Esophagus muscularis mucosa (tissue), 4 donors: Measurements from ENCODE around the gene POLR2E. TPM values are rescaled to one million over a fixed set of nuclear protein-coding genes. Genes with fewer than 3 reads are reported as not detected.

Experiments
- DNase-seq: peaks from one replicate; pipeline ENCODE4 v3.0.0-alpha.2; 2017; ENCODE audit errors: extremely low spot score
- H3K27ac ChIP-seq, 4 donors: fragments of 200-600 bp; sonication (generic); replicated peaks in 1 of 4; 1 replicate in 3 of 4; 2 replicates in 1 of 4; pipeline ENCODE4 v1.5.1; 2016 to 2019; ENCODE audit warnings: mild to moderate bottlenecking in 1 of 4
- H3K27me3 ChIP-seq, 4 donors: fragments of 200-600 bp; sonication (generic); one replicate each; pipeline versions ENCODE4 v1.5.1 to v1.6.0; 2016 to 2019
- H3K36me3 ChIP-seq, 4 donors: fragments of 200-600 bp; sonication (generic); one replicate each; pipeline ENCODE4 v1.5.1; 2016 to 2019
- H3K4me1 ChIP-seq, 4 donors: fragments of 200-600 bp; sonication (generic); one replicate each; pipeline ENCODE4 v1.5.1; 2016 to 2019
- H3K4me3 ChIP-seq, 4 donors: fragments of 200-600 bp; sonication (generic); 1 replicate in 2 of 4; 2 replicates in 2 of 4; pipeline ENCODE4 v1.5.1; 2016 to 2019; ENCODE audit warnings: mild to moderate bottlenecking in 4 of 4, moderate library complexity in 1 of 4
- H3K9me3 ChIP-seq, 4 donors: fragments of 200-600 bp; sonication (generic); 1 replicate in 3 of 4; 2 replicates in 1 of 4; pipeline ENCODE4 v1.5.1; 2016 to 2019
- CTCF ChIP-seq, 3 experiments: fragments of 200-600 bp in 2 of 3; fragments of 450-650 bp in 1 of 3; sonication (generic) in 2 of 3; IDR thresholded peaks; one replicate each; pipeline ENCODE4 v1.5.1; 2017 to 2019; ENCODE audit warnings: antibody characterized with exemption in 3 of 3, mild to moderate bottlenecking in 2 of 3, moderate library complexity in 1 of 3
- EP300 ChIP-seq: sonication (generic); formaldehyde crosslinking; IDR thresholded peaks from one replicate; pipeline ENCODE4 v1.6.1; 2017; ENCODE audit warnings: antibody characterized with exemption
- POLR2A ChIP-seq: fragments of 450-650 bp; IDR thresholded peaks from one replicate; pipeline ENCODE4 v1.6.1; 2017; ENCODE audit warnings: antibody characterized with exemption, moderate library complexity, mild to moderate bottlenecking, low read depth
- POLR2AphosphoS5 ChIP-seq, 2 donors: sonication (generic); formaldehyde crosslinking; IDR thresholded peaks; one replicate each; pipeline ENCODE4 v1.6.1; 2017; ENCODE audit warnings: antibody characterized with exemption in 2 of 2
- WGBS: methylation state at CpG from one replicate; pipeline ENCODE4 v1.1.5; 2018; 5-methylcytosine and 5-hydroxymethylcytosine counted together
- intact Hi-C: fragments of 100-400 bp; cut with DNase I; formaldehyde crosslinking; loops from one replicate; pipeline ENCODE4 v1.15.1; 2023
- total RNA-seq, 4 donors: library from RNA; depleted of rRNA; stranded (reverse); fragments of >200 nt; gene quantifications; one replicate each; pipeline versions ENCODE4 v1.1.0 to v1.2.1, GENCODE V29; 2016

The POLR2E gene
- total RNA-seq, 4 donors from 2014 or later = 96.8 to 198 (median 135) TPM

- DNase-seq = no peak
- H3K4me1 ChIP-seq = peaks cover 0 to 3% (median 0%) of the 10 kb centered on the region in 4 donors
- H3K4me3 ChIP-seq = no peak overlapping the region
- intact Hi-C loops = no loop called here
- H3K27ac ChIP-seq = no peak overlapping the region
- H3K9me3 ChIP-seq = no peaks in the 10 kb centered on the region
- H3K36me3 ChIP-seq = peaks cover 0 to 8% (median 3%) of the 10 kb centered on the region in 4 donors
- WGBS = 80% methylated on average over 1 of the region's 11 CpGs
- TF ChIP-seq POLR2A = no peak
- no peak for TF ChIP-seq POLR2AphosphoS5 (IDR thresholded peaks at IDR 0.05)
- no peak for TF ChIP-seq EP300
- no peak for TF ChIP-seq CTCF (IDR thresholded peaks at IDR 0.05)
- no peaks in the 10 kb centered on the region for H3K27me3 ChIP-seq
These were observed 45.4 kb downstream of the POLR2E start for GRCh38 chr19:1049800-1050199.

GRCh38 chr19:1049106-1049505 is 46.1 kb downstream of the POLR2E start:
- intact Hi-C loops = no loop called here
- H3K36me3 ChIP-seq = peaks cover 0 to 7% (median 2%) of the 10 kb centered on the region in 4 donors
- no peaks in the 10 kb centered on the region for H3K9me3 ChIP-seq
- H3K4me1 ChIP-seq = peaks cover 0 to 3% (median 0%) of the 10 kb centered on the region in 4 donors
- no peak for DNase-seq
- 92% methylated on average over 5 of the region's 17 CpGs for WGBS
- no peak for TF ChIP-seq CTCF (IDR thresholded peaks at IDR 0.05)
- no peak for TF ChIP-seq POLR2AphosphoS5 (IDR thresholded peaks at IDR 0.05)
- TF ChIP-seq EP300 = no peak
- TF ChIP-seq POLR2A = no peak
- H3K4me3 ChIP-seq = no peak overlapping the region
- no peaks in the 10 kb centered on the region for H3K27me3 ChIP-seq
- no peak overlapping the region for H3K27ac ChIP-seq

- no peak overlapping the region for H3K27ac ChIP-seq
- DNase-seq = no peak
- WGBS = 89% methylated on average over 20 of the region's 20 CpGs
- peaks cover 0 to 6% (median 0%) of the 10 kb centered on the region in 4 donors for H3K4me1 ChIP-seq
- intact Hi-C loops = no loop called here
- H3K4me3 ChIP-seq = no peak overlapping the region
- H3K27me3 ChIP-seq = no peaks in the 10 kb centered on the region
- H3K36me3 ChIP-seq = peaks cover 0 to 7% (median 2%) of the 10 kb centered on the region in 4 donors
- no peaks in the 10 kb centered on the region for H3K9me3 ChIP-seq
- TF ChIP-seq POLR2AphosphoS5 (IDR thresholded peaks at IDR 0.05) = no peak
These were observed 47.5 kb downstream of the POLR2E start for GRCh38 chr19:1047696-1048147.

- intact Hi-C loops = no loop called here
- Histone ChIP-seq H3K9me3 (no peaks in the 10 kb centered on the region), H3K4me3 (no peak overlapping the region), H3K4me1 (peaks cover 0 to 11% (median 2%) of the 10 kb centered on the region in 4 donors), H3K27ac (no peak overlapping the region), H3K27me3 (peaks cover 0 to 7% (median 0%) of the 10 kb centered on the region in 4 donors), H3K36me3 (peaks cover 0 to 7% (median 3%) of the 10 kb centered on the region in 4 donors)
- DNase-seq = no peak
- WGBS = 89% methylated on average over 36 of the region's 77 CpGs
- no peak for TF ChIP-seq POLR2A
- TF ChIP-seq EP300 = no peak
- TF ChIP-seq CTCF (IDR thresholded peaks at IDR 0.05) = no peak
- no peak for TF ChIP-seq POLR2AphosphoS5 (IDR thresholded peaks at IDR 0.05)
These were observed 48.1 kb downstream of the POLR2E start for GRCh38 chr19:1046836-1047695.

GRCh38 chr19:1046117-1046626 is 49.0 kb downstream of the POLR2E start:
- peaks cover 0 to 11% (median 0%) of the 10 kb centered on the region in 4 donors for H3K27me3 ChIP-seq
- TF ChIP-seq EP300 = no peak
- TF ChIP-seq CTCF (IDR thresholded peaks at IDR 0.05) = no peak
- no peak for TF ChIP-seq POLR2A
- TF ChIP-seq POLR2AphosphoS5 (IDR thresholded peaks at IDR 0.05) = no peak
- 88% methylated on average over 8 of the region's 33 CpGs for WGBS
- H3K4me1 ChIP-seq = peaks cover 6 to 20% (median 11%) of the 10 kb centered on the region in 4 donors
- intact Hi-C loops = no loop called here
- H3K9me3 ChIP-seq = no peaks in the 10 kb centered on the region
- H3K27ac ChIP-seq = no peak overlapping the region
- no peak overlapping the region for H3K4me3 ChIP-seq
- DNase-seq = no peak
- H3K36me3 ChIP-seq = peaks cover 0 to 7% (median 3%) of the 10 kb centered on the region in 4 donors
